ENCODE results near the gene SPEF2. TPM values are rescaled to one million over a fixed set of nuclear protein-coding genes. Genes with fewer than 3 reads are reported as not detected.
"Not testable (repeated sequence)": the region's sequence is repeated elsewhere in the genome, so short reads cannot be mapped to it uniquely, and the experiment has no call there.

Gene SPEF2
- total and polyA plus RNA-seq, 2 of the 13 experiments (the other 11 are each of a cell fraction or from before 2014, with no cell fraction given): 1.5 to 2.3 TPM

GRCh38 chr5:35854248-35854647 is 236.6 kb downstream of the SPEF2 start (continued):
- no peak for TF ChIP-seq HOMEZ (CRISPR knock-in tag; IDR thresholded peaks at IDR 0.05; ENCODE audit: low read depth)
- TF ChIP-seq, protein P1, sequence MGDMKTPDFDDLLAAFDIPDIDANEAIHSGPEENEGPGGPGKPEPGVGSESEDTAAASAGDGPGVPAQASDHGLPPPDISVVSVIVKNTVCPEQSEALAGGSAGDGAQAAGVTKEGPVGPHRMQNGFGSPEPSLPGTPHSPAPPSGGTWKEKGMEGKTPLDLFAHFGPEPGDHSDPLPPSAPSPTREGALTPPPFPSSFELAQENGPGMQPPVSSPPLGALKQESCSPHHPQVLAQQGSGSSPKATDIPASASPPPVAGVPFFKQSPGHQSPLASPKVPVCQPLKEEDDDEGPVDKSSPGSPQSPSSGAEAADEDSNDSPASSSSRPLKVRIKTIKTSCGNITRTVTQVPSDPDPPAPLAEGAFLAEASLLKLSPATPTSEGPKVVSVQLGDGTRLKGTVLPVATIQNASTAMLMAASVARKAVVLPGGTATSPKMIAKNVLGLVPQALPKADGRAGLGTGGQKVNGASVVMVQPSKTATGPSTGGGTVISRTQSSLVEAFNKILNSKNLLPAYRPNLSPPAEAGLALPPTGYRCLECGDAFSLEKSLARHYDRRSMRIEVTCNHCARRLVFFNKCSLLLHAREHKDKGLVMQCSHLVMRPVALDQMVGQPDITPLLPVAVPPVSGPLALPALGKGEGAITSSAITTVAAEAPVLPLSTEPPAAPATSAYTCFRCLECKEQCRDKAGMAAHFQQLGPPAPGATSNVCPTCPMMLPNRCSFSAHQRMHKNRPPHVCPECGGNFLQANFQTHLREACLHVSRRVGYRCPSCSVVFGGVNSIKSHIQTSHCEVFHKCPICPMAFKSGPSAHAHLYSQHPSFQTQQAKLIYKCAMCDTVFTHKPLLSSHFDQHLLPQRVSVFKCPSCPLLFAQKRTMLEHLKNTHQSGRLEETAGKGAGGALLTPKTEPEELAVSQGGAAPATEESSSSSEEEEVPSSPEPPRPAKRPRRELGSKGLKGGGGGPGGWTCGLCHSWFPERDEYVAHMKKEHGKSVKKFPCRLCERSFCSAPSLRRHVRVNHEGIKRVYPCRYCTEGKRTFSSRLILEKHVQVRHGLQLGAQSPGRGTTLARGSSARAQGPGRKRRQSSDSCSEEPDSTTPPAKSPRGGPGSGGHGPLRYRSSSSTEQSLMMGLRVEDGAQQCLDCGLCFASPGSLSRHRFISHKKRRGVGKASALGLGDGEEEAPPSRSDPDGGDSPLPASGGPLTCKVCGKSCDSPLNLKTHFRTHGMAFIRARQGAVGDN (CRISPR knock-in tag; IDR thresholded peaks at IDR 0.05): no peak
- no peak for TF ChIP-seq NFYC (CRISPR knock-in tag; IDR thresholded peaks at IDR 0.05)
- no peak for TF ChIP-seq ZNF253 (CRISPR knock-in tag; IDR thresholded peaks at IDR 0.05; ENCODE audit: borderline replicate concordance)

- FAIRE-seq (no peak), ATAC-seq (no peak), DNase-seq (ENCODE audit: low spot score) (no peak)
- Histone ChIP-seq H3K79me2 (ENCODE audit: insufficient read depth, low read length) (no peaks in the 10 kb centered on the region), H3K27me3 (ENCODE audit: control insufficient read depth in 1 of 2, insufficient read depth in 2 of 2, low read length in 2 of 2) (no peaks in the 10 kb centered on the region), H3K4me2 (ENCODE audit: low read depth, low read length) (no peak overlapping the region), H3K4me3 (replicated peaks in 1 of 3; ENCODE audit: insufficient read depth in 1 of 3, low read depth in 2 of 3, low read length in 3 of 3) (no peak overlapping the region), H2AFZ (ENCODE audit: low read length) (no peak overlapping the region), H3K27ac (ENCODE audit: extremely low read length, insufficient read depth, low read length) (no peak overlapping the region), H3K36me3 (replicated peaks in 1 of 2; ENCODE audit: control insufficient read depth in 1 of 2, insufficient read depth in 2 of 2, low read length in 2 of 2) (no peaks in the 10 kb centered on the region), H4K20me1 (ENCODE audit: insufficient read depth, low read length) (no peaks in the 10 kb centered on the region), H3K4me1 (ENCODE audit: insufficient read depth, low read length) (no peaks in the 10 kb centered on the region), H3K9ac (ENCODE audit: insufficient read depth, low read depth, low read length) (no peak overlapping the region), H3K9me3 (ENCODE audit: low read length) (no peaks in the 10 kb centered on the region)
- POLR2A ChIA-PET: no interaction called here
- WGBS (ENCODE audit: low lambda C conversion rate): 0% methylated on average over 1 of the region's 1 CpG
- CTCF ChIA-PET (ENCODE audit: low intra/inter-chr PET ratio, low total read pairs): no interaction called here
- BruUV-seq (replicated peaks): no TSS peak
- no peak for TF ChIP-seq SIX1 (CRISPR knock-in tag; IDR thresholded peaks at IDR 0.05; ENCODE audit: borderline replicate concordance)
- in situ Hi-C loops (cut with HindIII; ENCODE audit: extremely low pct_ligation_motif_present, low pct_unique_long_range_greater_than_20kb): no loop called here
- intact Hi-C loops (cut with micrococcal nuclease; ENCODE audit: unreplicated experiment): no loop called here
Observed at GRCh38 chr5:35855187-35855586, 237.5 kb downstream of the SPEF2 start.

GRCh38 chr5:35856186-35856764 is 238.6 kb downstream of the SPEF2 start:
- ATAC-seq; CTCF ChIA-PET (ENCODE audit: low intra/inter-chr PET ratio, low total read pairs): not testable (repeated sequence)

More at GRCh38 chr5:35856186-35856764, 238.6 kb downstream of the SPEF2 start:
- H2AFZ ChIP-seq (ENCODE audit: low read length); H3K4me1 ChIP-seq (ENCODE audit: insufficient read depth, low read length); H3K9ac ChIP-seq (ENCODE audit: insufficient read depth, low read depth, low read length); H3K27me3 ChIP-seq (ENCODE audit: control insufficient read depth in 1 of 2, insufficient read depth in 2 of 2, low read length in 2 of 2); H4K20me1 ChIP-seq (ENCODE audit: insufficient read depth, low read length); H3K9me3 ChIP-seq (ENCODE audit: low read length); FAIRE-seq; DNase-seq (ENCODE audit: low spot score); H3K4me2 ChIP-seq (ENCODE audit: low read depth, low read length); POLR2A ChIA-PET; BruUV-seq (replicated peaks); H3K4me3 ChIP-seq (replicated peaks in 1 of 3; ENCODE audit: insufficient read depth in 1 of 3, low read depth in 2 of 3, low read length in 3 of 3); in situ Hi-C loops (cut with HindIII; ENCODE audit: extremely low pct_ligation_motif_present, low pct_unique_long_range_greater_than_20kb); H3K36me3 ChIP-seq (replicated peaks in 1 of 2; ENCODE audit: control insufficient read depth in 1 of 2, insufficient read depth in 2 of 2, low read length in 2 of 2); intact Hi-C loops (cut with micrococcal nuclease; ENCODE audit: unreplicated experiment); H3K27ac ChIP-seq (ENCODE audit: extremely low read length, insufficient read depth, low read length); H3K79me2 ChIP-seq (ENCODE audit: insufficient read depth, low read length): not testable (repeated sequence)
- 33% methylated on average over 5 of the region's 5 CpGs for WGBS (ENCODE audit: low lambda C conversion rate)
